ENCODE results near the gene UBE2J2.

Gene UBE2J2

DNA sequence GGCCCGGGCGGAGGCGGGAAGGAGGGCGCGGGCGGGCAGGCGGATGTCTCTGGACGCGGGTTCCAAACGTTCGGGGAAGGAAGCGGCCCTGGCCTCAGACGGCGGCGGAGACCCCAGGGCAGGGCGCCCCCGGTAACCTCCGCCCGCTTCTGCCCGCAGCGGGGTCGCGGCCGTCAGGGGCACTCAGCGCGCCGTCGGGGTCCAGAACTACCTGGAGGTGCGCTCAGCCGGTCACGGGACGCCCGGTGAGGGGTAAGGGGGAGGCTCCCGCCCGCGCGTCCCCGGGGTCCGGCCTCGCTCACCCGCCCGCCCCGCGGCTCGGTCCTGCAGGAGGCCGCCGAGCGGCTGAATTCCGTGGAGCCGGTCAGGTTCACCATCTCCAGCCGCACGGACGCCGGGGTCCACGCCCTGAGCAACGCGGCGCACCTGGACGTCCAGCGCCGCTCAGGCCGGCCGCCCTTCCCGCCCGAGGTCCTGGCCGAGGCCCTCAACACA lies 35.1 kb upstream of the UBE2J2 start:
- no peak for TF ChIP-seq CTBP1 (IDR thresholded peaks at IDR 0.05; ENCODE audit: borderline replicate concordance)
- DNase-seq (ENCODE audit: extremely low spot score) = no peak
- CTCF ChIA-PET = no interaction called here
- POLR2A ChIA-PET = interaction anchor here (1.0 to 1.3 kb wide), 3 partner anchors 9 to 66 kb away, joined by 3 read pairs; partner anchors contain the start of gene AURKAIP1

DNA sequence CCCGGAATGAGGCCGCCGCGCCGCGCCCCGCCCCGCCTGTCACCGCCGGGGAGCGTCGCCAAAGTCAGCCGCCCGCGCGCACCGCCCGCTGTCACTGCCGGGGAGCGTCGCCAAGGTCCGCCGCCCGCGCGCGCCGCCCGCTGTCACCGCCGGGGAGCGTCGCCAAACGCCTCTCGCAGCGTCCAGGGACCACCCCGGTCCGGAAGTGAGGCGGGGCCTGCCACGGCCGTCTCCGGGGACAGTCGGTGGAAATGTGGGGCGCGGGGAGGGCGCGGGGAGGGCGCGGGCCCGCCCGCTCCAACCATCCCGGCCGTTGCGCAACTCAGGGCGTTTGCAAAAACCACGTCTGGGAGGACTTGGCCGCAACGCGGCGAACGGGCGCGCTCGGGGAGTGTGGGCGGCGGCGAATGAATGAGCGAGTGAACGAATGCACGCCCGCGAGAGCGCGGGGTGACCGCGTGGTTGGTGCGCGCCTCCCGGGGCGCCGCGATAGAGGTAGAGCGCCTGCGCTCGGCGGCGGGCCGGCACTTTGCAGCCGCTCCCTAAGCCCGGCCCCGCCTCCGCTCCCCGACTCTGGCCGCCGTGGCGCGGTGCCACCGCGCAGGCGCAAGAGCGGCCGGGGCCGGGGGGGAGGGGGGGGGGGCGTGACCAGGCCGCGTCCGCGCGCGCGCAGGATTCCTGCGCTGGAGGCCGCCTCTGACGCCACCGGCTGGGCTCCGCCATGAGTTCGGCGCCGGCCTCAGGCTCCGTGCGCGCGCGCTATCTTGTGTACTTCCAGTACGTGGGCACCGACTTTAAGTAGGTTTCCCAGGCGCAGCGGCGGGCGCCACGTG lies 34.5 kb upstream of the UBE2J2 start, which contains the start of the genes ACAP3 and PUSL1:
Gene ACAP3 (minus strand): TSS at position 8 of the 833 bp plus-strand sequence. CDS start 115 bp downstream, outside the sequence.
Gene PUSL1 (plus strand): TSS at position 675 of the 833 bp plus-strand sequence. CDS start 47 bp downstream, at position 722.
- TF ChIP-seq L3MBTL2 (conservative IDR thresholded peaks at IDR 0.05) (peak; percentile 67), LEF1 (IDR thresholded peaks at IDR 0.05; ENCODE audit: borderline replicate concordance) (0 out of 2 replicates have a peak, but pooled peaks have one; percentile 42), CTBP1 (IDR thresholded peaks at IDR 0.05; ENCODE audit: borderline replicate concordance) (0 out of 2 replicates have a peak, but pooled peaks have one; percentile 33), FOXM1 (IDR thresholded peaks at IDR 0.05; ENCODE audit: borderline replicate concordance) (peak; percentile 18; the same call in 1 of the 2 replicates), ARNT (IDR thresholded peaks at IDR 0.05) (0 out of 2 replicates have a peak, but pooled peaks have one; percentile 32), PKNOX1 (IDR thresholded peaks at IDR 0.05) (no peak), HDGF (IDR thresholded peaks at IDR 0.05; ENCODE audit: borderline replicate concordance) (no peak), ELF4 (IDR thresholded peaks at IDR 0.05) (peak; percentile 29; the same call in 1 of the 2 replicates)
- CTCF ChIA-PET = no interaction called here
- DNase-seq (ENCODE audit: extremely low spot score) = peak; percentile 96
- POLR2A ChIA-PET = no interaction called here

DNA sequence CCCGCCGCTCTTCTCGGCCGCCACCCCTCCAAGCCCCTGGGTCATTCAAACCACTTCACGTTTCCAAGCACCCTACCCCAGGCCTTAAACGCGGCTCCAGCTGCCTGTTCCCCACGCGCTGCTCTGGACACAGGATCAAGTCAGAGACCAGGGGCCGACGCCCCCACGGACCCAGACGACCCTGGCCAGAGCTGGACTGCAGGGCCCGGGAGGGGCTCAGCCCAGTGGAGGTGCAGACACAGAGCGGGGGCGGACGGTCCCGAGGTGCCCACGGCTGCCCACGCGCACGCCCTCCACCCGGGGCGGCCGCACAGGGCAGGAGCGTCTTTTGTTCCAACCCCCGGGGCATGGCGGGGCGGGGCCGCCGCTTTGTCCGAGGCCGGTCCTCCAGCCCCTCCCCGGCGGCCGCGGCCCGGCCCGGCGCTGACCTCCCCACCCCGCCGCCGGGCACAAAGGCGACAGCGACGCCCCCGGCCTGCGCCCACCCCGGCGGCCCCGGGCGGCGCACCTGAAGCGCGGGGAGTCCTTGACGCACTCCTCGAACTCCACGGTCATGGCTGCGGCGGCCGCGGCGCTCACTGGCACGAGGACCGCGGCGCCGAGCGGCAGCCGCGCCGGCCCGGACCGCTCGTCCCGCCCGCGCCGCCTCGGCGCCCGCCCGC lies 33.7 kb upstream of the UBE2J2 start:
- CTCF ChIA-PET = no interaction called here
- no peak for DNase-seq (ENCODE audit: extremely low spot score)
- TF ChIP-seq ELF4 (IDR thresholded peaks at IDR 0.05) (no peak), SP1 (IDR thresholded peaks at IDR 0.05) (no peak), TARDBP (IDR thresholded peaks at IDR 0.05) (no peak), ZNF384 (IDR thresholded peaks at IDR 0.05) (no peak), PKNOX1 (IDR thresholded peaks at IDR 0.05) (no peak), CTBP1 (IDR thresholded peaks at IDR 0.05; ENCODE audit: borderline replicate concordance) (no peak), SUZ12 (IDR thresholded peaks at IDR 0.05) (no peak), NFRKB (IDR thresholded peaks at IDR 0.05) (no peak), BHLHE40 (IDR thresholded peaks at IDR 0.05; ENCODE audit: borderline replicate concordance) (no peak), L3MBTL2 (conservative IDR thresholded peaks at IDR 0.05) (no peak), ARNT (IDR thresholded peaks at IDR 0.05) (no peak), FOXM1 (IDR thresholded peaks at IDR 0.05; ENCODE audit: borderline replicate concordance) (no peak), FOXK2 (IDR thresholded peaks at IDR 0.05) (no peak), LEF1 (IDR thresholded peaks at IDR 0.05; ENCODE audit: borderline replicate concordance) (no peak)

GRCh38 chr1:1306661-1307260 lies 33.1 kb upstream of the UBE2J2 start:
- no peak for DNase-seq (ENCODE audit: extremely low spot score)
- CTCF ChIA-PET = no interaction called here
- POLR2A ChIA-PET = interaction anchor here (0.9 kb wide), 1 partner anchor 19 kb away, joined by 3 read pairs; no protein-coding TSS in a partner anchor
- TF ChIP-seq ARNT (IDR thresholded peaks at IDR 0.05) = no peak
- no peak for TF ChIP-seq PKNOX1 (IDR thresholded peaks at IDR 0.05)
- no peak for TF ChIP-seq BHLHE40 (IDR thresholded peaks at IDR 0.05; ENCODE audit: borderline replicate concordance)

More for the DNA sequence above, 33.7 kb upstream of the UBE2J2 start:
- POLR2A ChIA-PET = interaction anchor here (0.9 kb wide), 1 partner anchor 18 kb away, joined by 3 read pairs; no protein-coding TSS in a partner anchor

DNA sequence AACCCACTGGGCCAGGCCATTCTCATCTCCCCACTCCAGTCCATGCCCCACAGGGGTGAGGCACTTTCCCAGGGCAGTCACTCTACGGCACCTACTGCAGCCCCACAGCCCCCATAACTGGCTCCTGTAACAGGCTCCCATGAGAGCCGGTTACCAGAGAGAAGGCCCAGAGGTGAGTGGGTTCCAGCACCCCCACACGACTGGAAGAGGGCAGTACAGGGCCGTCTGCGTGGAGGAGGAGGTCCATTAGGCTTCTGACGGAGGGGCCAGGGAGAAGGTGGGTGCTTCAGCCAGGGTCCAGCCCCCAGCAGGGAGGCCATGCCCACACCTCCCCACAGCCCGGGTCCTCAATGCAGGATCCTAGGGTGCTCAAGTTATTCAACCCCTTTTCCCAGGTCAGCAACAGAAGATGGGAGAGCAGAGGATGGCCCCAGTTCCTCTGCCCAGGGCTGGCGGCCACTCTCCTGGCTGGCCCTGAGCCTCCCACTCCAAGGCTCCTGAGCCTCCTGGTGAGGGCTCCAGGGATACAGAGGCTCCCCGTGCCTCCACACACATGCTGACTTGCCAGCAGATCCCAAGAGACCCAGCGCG lies 32.5 kb upstream of the UBE2J2 start:
- DNase-seq (ENCODE audit: extremely low spot score) = no peak

More for the DNA sequence above, 32.5 kb upstream of the UBE2J2 start:
- TF ChIP-seq LEF1 (IDR thresholded peaks at IDR 0.05; ENCODE audit: borderline replicate concordance) = no peak
- no peak for TF ChIP-seq ARNT (IDR thresholded peaks at IDR 0.05)
- TF ChIP-seq FOXM1 (IDR thresholded peaks at IDR 0.05; ENCODE audit: borderline replicate concordance) = no peak
- TF ChIP-seq L3MBTL2 (conservative IDR thresholded peaks at IDR 0.05) = no peak
- no peak for TF ChIP-seq HDGF (IDR thresholded peaks at IDR 0.05; ENCODE audit: borderline replicate concordance)
- TF ChIP-seq BHLHE40 (IDR thresholded peaks at IDR 0.05; ENCODE audit: borderline replicate concordance) = no peak
- TF ChIP-seq PKNOX1 (IDR thresholded peaks at IDR 0.05) = no peak
- no peak for TF ChIP-seq SUZ12 (IDR thresholded peaks at IDR 0.05)
- no peak for TF ChIP-seq TARDBP (IDR thresholded peaks at IDR 0.05)
- TF ChIP-seq NFRKB (IDR thresholded peaks at IDR 0.05) = no peak
- CTCF ChIA-PET = no interaction called here
- POLR2A ChIA-PET = interaction anchor here (1.3 to 2.3 kb wide), 2 partner anchors 9 to 102 kb away, joined by 3 to 8 read pairs; no protein-coding TSS in a partner anchor

All from HEK293T (cell line).